Measurements from ENCODE around the gene FILIP1.
A peak's percentile ranks its signal among the peaks of the same experiment; 100 is the strongest.

Gene FILIP1

GRCh38 chr6:75349262-75349984 is 144.2 kb downstream of the FILIP1 start:
- H3K4me3 ChIP-seq (replicated peaks in 1 of 2; ENCODE audit: low read depth in 2 of 2, low read length in 2 of 2) = peak overlapping the region; percentile 39 to 41
- DNase-seq (ENCODE audit: low read depth in 2 of 2) = peak; percentile 27 to 68
- TF ChIP-seq CTCF (IDR thresholded peaks at IDR 0.05; ENCODE audit: low read depth, low read length) = peak; percentile 25

DNA sequence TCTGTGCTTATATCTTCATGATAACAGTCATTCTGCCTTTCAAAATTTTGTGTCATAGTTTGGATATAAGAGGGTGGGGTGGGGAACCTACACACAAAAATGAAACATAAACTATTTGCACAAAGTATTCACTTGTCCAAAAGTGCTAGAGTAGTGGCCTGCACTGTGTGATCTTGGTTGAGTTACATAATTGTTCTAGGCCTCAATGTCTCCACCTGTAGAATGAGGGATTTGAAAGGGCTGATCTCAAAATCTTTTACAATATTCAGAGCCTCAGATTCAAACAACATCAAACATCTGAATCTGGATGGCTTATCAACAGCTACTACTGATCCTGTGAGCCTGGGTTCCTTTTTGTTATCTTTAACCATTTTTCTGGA is 144.7 kb downstream of the FILIP1 start:
- DNase-seq (ENCODE audit: low read depth in 2 of 2) = no peak
- H3K4me3 ChIP-seq (replicated peaks in 1 of 2; ENCODE audit: low read depth in 2 of 2, low read length in 2 of 2) = no peak overlapping the region
- no peak for TF ChIP-seq CTCF (IDR thresholded peaks at IDR 0.05; ENCODE audit: low read depth, low read length)

DNA sequence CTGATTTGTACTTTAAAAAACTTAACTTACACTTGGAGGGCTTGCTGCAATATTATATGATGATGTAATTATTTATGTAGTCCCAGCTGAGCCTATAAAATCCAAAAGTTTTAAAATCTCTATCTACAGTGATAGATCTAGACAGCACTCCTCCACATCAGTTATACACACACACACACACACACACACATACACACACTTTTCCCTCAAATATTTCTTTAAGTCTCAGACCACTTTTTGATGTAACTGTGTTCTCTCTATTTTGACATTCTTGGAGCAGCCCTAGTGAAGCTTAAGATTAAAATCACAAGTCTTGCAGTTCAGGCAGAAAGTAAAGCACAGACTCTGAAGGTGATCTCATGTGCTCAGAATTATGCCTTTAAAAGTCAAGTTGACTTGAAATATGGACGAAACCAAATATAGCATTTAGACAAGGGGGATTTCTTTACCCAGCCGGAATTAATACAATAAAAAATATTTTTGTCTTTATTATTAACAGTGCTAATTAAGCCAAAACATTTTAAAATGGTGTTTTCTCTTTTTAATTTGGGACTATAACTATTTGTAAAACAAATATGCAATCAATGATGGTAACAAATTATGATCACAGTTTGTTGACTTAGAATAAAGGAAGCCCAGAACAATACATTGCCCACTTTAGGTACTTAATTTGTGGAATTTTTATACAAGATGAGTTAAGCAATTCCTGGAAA is 145.5 kb downstream of the FILIP1 start:
- no peak overlapping the region for H3K4me3 ChIP-seq (replicated peaks in 1 of 2; ENCODE audit: low read depth in 2 of 2, low read length in 2 of 2)
- TF ChIP-seq CTCF (IDR thresholded peaks at IDR 0.05; ENCODE audit: low read depth, low read length) = no peak
- peak in 1 of 2 donors; percentile 15 for DNase-seq (ENCODE audit: low read depth in 2 of 2)

- no peak for TF ChIP-seq CTCF (IDR thresholded peaks at IDR 0.05; ENCODE audit: low read depth, low read length)
- no peak for DNase-seq (ENCODE audit: low read depth in 2 of 2)
- H3K4me3 ChIP-seq (replicated peaks in 1 of 2; ENCODE audit: low read depth in 2 of 2, low read length in 2 of 2) = no peak overlapping the region
These were observed 148.2 kb downstream of the FILIP1 start for GRCh38 chr6:75345413-75345812.

GRCh38 chr6:75344455-75344854 is 149.1 kb downstream of the FILIP1 start:
- no peak overlapping the region for H3K4me3 ChIP-seq (replicated peaks in 1 of 2; ENCODE audit: low read depth in 2 of 2, low read length in 2 of 2)
- TF ChIP-seq CTCF (IDR thresholded peaks at IDR 0.05; ENCODE audit: low read depth, low read length) = no peak
- no peak for DNase-seq (ENCODE audit: low read depth in 2 of 2)

DNA sequence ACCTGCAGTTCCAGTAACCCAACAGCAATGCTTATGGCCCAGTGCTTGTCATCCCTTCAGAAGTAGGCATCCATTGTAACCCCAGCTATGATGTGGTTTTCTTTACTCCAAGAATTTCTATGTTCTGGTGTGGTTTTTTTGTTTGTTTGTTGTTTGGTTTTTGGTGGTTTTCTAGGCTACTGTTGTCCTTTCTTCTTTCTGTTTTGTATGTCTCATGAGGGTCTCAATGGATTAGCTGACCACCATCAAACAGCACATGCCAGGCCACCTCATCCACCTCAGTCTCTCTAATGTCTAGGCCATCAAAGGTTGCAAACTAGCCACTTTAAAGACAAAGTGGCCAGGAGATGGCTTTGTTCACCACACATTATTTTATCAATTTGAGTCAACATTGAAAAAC is 149.6 kb downstream of the FILIP1 start:
- no peak for TF ChIP-seq CTCF (IDR thresholded peaks at IDR 0.05; ENCODE audit: low read depth, low read length)
- no peak overlapping the region for H3K4me3 ChIP-seq (replicated peaks in 1 of 2; ENCODE audit: low read depth in 2 of 2, low read length in 2 of 2)
- no peak for DNase-seq (ENCODE audit: low read depth in 2 of 2)

All from cardiac fibroblast (primary cell).